Fibroblast of pulmonary artery (primary cell): ENCODE results near the gene RIOK2.
"Not testable (repeated sequence)": the region's sequence is repeated elsewhere in the genome, so short reads cannot be mapped to it uniquely, and the experiment has no call there.

Experiments
- DNase-seq: peaks from one replicate; pipeline ENCODE4 v3.0.0-alpha.2; 2010; ENCODE audit warnings: low read depth
- H3K4me3 ChIP-seq: replicated peaks from 2 replicates; pipeline ENCODE4 v1.5.1; 2011; ENCODE audit warnings: low read depth, mild to moderate bottlenecking, control low read depth, low read length, moderate library complexity
- TF ChIP-seq, protein P1 (sequence below): IDR thresholded peaks from 2 replicates; pipeline ENCODE4 v1.5.1; 2011; ENCODE audit warnings: mild to moderate bottlenecking, control low read depth, low read length, inconsistent platforms; ENCODE audit errors: missing control alignments

RIOK2 gene

DNA sequence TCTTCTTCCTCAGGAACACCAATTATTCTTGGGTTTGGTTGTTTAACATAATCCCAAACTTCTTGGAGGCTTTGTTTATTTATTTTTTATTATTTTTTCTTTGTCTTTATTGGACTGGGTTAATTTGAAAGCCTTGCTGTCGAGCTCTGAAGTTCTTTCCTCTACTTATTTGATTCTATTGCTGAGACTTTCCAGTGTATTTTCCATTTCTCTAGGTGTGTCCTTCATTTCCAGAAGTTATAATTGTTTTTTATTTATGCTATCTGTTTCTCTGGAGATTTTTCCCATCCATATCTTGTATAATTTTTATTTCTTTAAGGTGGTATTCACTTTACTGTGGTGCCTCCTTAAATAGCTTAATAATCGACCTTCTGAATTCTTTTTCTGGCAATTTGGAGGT lies 8.8 kb upstream of the RIOK2 start:
- no peak overlapping the region for H3K4me3 ChIP-seq
- TF ChIP-seq, protein P1, sequence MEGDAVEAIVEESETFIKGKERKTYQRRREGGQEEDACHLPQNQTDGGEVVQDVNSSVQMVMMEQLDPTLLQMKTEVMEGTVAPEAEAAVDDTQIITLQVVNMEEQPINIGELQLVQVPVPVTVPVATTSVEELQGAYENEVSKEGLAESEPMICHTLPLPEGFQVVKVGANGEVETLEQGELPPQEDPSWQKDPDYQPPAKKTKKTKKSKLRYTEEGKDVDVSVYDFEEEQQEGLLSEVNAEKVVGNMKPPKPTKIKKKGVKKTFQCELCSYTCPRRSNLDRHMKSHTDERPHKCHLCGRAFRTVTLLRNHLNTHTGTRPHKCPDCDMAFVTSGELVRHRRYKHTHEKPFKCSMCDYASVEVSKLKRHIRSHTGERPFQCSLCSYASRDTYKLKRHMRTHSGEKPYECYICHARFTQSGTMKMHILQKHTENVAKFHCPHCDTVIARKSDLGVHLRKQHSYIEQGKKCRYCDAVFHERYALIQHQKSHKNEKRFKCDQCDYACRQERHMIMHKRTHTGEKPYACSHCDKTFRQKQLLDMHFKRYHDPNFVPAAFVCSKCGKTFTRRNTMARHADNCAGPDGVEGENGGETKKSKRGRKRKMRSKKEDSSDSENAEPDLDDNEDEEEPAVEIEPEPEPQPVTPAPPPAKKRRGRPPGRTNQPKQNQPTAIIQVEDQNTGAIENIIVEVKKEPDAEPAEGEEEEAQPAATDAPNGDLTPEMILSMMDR = no peak
- DNase-seq = no peak

DNA sequence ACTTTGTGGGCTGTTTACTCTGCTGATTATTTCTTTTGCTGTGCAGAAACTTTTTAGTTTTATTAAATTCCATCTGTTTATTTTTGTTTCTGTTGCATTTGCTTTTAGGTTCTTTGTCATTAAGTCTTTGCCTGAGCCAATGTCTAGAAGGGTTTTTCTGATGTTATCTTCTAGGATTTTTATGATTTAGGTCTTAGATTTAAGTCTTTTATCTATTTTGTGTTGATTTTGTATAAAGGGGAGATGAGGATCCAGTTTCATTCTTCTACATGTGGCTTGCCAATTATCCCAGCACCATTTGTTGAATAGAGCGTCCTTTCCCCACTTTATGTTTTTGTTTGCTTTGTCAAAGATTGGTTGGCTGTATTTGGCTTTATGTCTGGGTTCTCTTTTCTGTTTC lies 6.5 kb upstream of the RIOK2 start:
- H3K4me3 ChIP-seq, DNase-seq: not testable (repeated sequence)

DNA sequence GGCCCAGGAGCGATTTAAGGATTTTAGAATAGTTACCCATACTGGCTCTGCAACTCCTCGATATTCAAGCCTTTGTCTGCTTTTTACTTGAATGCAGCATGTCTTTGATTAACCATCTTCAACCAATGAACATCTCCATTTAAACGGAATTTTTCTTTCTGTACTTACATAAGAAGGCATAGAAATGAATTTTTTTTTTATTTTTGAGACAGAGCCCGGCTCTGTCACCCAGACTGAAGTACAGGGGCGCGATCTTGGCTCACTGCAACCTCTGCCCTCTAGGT lies 825 bp upstream of the RIOK2 start:
- TF ChIP-seq, protein P1 = no peak
- no peak for DNase-seq
- peak overlapping the region; percentile 87 for H3K4me3 ChIP-seq

DNA sequence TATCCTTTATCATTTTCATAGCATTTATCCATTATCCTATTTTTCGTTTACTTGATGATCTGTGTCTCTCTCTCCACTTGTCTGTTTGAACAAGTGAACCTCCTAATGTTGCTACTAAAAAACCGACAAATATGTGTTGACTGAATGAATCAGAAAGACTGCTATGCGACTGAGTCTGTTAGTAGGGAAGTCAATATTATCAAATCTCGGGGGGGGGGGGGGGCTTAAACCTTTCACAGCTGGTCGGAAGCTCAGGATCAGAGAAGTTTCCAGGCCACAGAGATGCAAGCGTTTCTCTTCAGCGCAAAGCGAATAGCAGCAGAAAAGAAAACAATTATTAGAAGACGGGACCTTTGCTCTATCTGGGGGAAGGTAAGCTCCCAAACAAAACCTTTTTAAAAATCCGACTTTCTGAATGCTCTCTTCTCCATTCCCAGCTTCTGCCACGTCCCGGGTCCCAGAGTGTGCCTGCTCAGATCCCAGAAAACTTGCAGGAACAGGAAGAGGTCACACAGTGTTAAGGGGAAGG lies 412 bp downstream of the RIOK2 start:
- peak; percentile 10 for DNase-seq
- peak overlapping the region; percentile 87 for H3K4me3 ChIP-seq
- TF ChIP-seq, protein P1 = no peak

DNA sequence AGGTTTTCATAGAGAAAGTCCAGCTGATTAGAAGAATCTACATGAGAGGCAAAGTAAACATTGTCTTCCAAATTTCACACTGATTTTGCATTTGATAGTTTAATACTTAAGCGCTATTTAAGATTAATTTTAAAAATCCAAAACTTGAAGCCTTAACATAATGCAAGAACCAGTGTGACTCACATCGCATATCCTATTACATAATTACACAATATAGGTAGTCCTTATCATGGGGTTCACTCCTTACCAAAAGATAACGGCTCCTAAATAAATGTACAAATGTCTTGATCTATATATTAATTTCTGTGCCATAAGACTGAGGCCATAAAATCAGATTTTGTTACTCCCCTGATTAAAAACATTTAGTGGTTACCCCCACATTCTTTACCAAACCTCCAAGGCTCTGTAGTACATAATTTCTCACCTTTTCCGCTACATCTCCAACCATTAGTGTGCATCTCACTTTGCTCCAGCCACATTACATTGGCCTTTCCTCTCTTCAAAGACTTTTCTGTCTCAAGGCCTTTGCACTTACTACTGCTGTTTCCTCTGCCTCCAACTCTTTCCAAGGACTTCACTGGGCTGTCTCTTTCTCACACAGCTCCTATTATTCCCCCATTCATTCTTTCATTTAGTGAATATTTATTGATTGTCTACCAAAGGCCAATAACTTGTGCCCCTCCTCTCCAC lies 1.0 kb downstream of the RIOK2 start:
- DNase-seq = peak; percentile 27

DNA sequence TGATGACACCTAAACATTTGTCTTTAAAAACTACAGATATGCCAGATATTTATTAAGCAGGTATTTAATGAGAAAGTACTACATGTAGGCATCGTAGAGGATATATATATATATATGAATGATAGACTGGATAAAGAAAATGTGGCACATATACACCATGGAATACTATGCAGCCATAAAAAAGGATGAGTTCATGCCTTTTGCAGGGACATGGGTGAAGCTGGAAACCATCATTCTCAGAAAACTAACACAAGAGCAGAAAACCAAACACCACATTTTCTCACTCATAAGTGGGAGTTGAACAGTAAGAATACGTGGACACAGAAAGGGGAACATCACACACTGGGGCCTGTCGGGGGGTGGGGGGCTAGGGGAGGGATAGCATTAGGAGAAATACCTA lies 3.6 kb downstream of the RIOK2 start:
- not testable (repeated sequence) for H3K4me3 ChIP-seq, DNase-seq

More for the DNA sequence above, 1.0 kb downstream of the RIOK2 start:
- TF ChIP-seq, protein P1 = no peak
- peak overlapping the region; percentile 87 for H3K4me3 ChIP-seq

DNA sequence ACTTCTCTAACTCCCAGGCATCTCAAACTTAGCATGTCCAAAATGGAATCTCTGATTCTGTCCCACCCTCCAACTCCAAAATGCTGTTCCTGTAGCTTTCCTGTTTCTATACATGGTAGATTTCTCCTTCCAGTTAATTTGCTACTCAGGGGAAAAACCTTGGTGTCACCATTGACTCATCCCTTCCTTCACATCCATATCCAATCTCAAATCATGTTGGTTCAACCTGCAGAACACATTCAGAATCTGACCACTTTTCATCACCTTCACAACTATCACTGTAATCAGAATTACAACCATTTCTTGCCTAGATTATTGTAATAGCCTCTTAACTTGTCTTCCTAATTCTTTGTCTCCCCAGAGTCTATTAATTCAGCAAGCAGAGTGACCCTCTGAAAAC lies 10.8 kb downstream of the RIOK2 start:
- TF ChIP-seq, protein P1 = no peak
- no peak for DNase-seq
- H3K4me3 ChIP-seq = no peak overlapping the region

DNA sequence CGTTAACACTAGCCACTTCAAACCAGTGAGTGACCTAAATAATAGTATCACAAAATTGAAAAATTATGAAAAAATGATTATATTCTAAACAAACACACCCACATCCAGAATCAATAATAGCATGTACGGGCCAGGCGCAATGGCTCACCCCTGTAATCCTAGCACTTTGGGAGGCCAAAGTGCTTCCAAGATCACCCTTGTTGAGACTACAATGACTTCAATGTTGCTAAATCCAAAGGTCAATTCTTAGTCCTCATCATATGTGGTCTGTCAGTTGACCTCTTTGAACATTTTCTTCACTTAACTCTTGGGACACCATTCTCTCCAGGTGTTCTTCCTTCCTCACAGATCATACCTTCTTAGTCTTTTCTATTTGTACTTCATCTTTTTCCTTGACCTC lies 11.3 kb downstream of the RIOK2 start:
- H3K4me3 ChIP-seq = no peak overlapping the region

More for the DNA sequence above, 11.3 kb downstream of the RIOK2 start:
- DNase-seq = no peak
- TF ChIP-seq, protein P1 = no peak
